ENCODE results near the gene HTT. TPM values are rescaled to one million over a fixed set of nuclear protein-coding genes. Genes with fewer than 3 reads are reported as not detected.

Gene HTT
- total RNA-seq, 1 experiment from 2014 or later: 64.4 TPM

- H2BK12ac ChIP-seq (ENCODE audit: insufficient read length, low read depth, low read length): no peak overlapping the region
- no peaks in the 10 kb centered on the region for H3K9me3 ChIP-seq (ENCODE audit: control insufficient read depth, low read depth, low read length)
- no peak overlapping the region for H4K5ac ChIP-seq (ENCODE audit: insufficient read length, low read depth, low read length)
- H2BK20ac ChIP-seq (ENCODE audit: low read depth, low read length, poor library complexity, severe bottlenecking): no peak overlapping the region
- H3K4ac ChIP-seq (ENCODE audit: low read depth, low read length): no peak overlapping the region
- peaks cover 2% of the 10 kb centered on the region for H4K20me1 ChIP-seq (ENCODE audit: control insufficient read depth, insufficient read depth, insufficient read length)
- H3K56ac ChIP-seq (ENCODE audit: insufficient read length, low read depth, low read length): no peak overlapping the region
- TF ChIP-seq CTCF (conservative IDR thresholded peaks at IDR 0.05): no peak
- H3K18ac ChIP-seq (ENCODE audit: insufficient read length, low read depth, low read length): peak overlapping the region; percentile 59
- H3K79me1 ChIP-seq (ENCODE audit: insufficient read depth, low read depth, low read length, poor library complexity, severe bottlenecking): peaks cover 12% of the 10 kb centered on the region
- peak overlapping the region; percentile 24 for H2BK120ac ChIP-seq (ENCODE audit: low read depth, low read length, poor library complexity, severe bottlenecking)
- peaks cover 11 to 14% of the 10 kb centered on the region in 2 experiments for H3K4me1 Mint-ChIP-seq
- peak overlapping the region; percentile 97 to 99 (median 98) for H3K27ac Mint-ChIP-seq
- WGBS (ENCODE audit: extremely low coverage, insufficient read length, low lambda C conversion rate): no CpG with 5 or more reads among the region's 60 CpGs
- H3K23ac ChIP-seq (ENCODE audit: insufficient read length, low read depth, low read length): no peak overlapping the region
- H3K23me2 ChIP-seq (ENCODE audit: insufficient read length, low read depth, low read length, poor library complexity, severe bottlenecking): peaks cover 8% of the 10 kb centered on the region
- H2BK15ac ChIP-seq (ENCODE audit: low read depth, low read length): no peak overlapping the region; the same call in 1 of the 2 replicates
- no peak overlapping the region for H4K8ac ChIP-seq (replicated peaks; ENCODE audit: insufficient read length, low read depth, low read length)
- peak overlapping the region; percentile 97 for H3K4me2 ChIP-seq (ENCODE audit: insufficient read depth, insufficient read length, low read length)
- H3K9me3 Mint-ChIP-seq: no peaks in the 10 kb centered on the region
- peaks cover 25% of the 10 kb centered on the region; the same call in 1 of the 2 replicates for H3K79me2 ChIP-seq (ENCODE audit: insufficient read depth, low read length)
- no peak overlapping the region for H3K27ac ChIP-seq (ENCODE audit: insufficient read length, low read depth, low read length)
- H3K27me3 Mint-ChIP-seq (ENCODE audit: low read depth): peaks cover 1% of the 10 kb centered on the region; the same call in 1 of the 2 replicates
- no peaks in the 10 kb centered on the region; a peak in 3 of 7 replicates for H3K36me3 Mint-ChIP-seq (ENCODE audit: insufficient read depth in 1 of 3, low read depth in 3 of 3)
- no peak overlapping the region for H4K91ac ChIP-seq (ENCODE audit: insufficient read length, low read depth, low read length)
- no peak overlapping the region for H2AFZ ChIP-seq (ENCODE audit: low read length)
- H2AK5ac ChIP-seq (ENCODE audit: insufficient read length, low read length): no peak overlapping the region
- peak overlapping the region; percentile 64 for H2BK5ac ChIP-seq (ENCODE audit: insufficient read length, low read length)
- no peak overlapping the region for H3T11ph ChIP-seq (ENCODE audit: low read length)
- no peaks in the 10 kb centered on the region for H3K27me3 ChIP-seq (ENCODE audit: insufficient read depth, low read length)
- H3K4me1 ChIP-seq (ENCODE audit: insufficient read depth, low read length): no peaks in the 10 kb centered on the region; the same call in 1 of the 2 replicates
- DNase-seq: peak; percentile 83
- H3K9ac ChIP-seq (ENCODE audit: extremely low read depth, insufficient read length, low read length): peak overlapping the region; percentile 73
- H3K14ac ChIP-seq (ENCODE audit: insufficient read depth, low read length): peak overlapping the region; percentile 32
- peak overlapping the region; percentile 92 to 96 for H3K4me3 Mint-ChIP-seq
Measured at GRCh38 chr4:3074846-3075651, 568 bp downstream of the HTT start.
